ENCODE measurements around the gene CARS1.

GRCh38 chr11:2987881-2988861, 69.1 kb downstream of the CARS1 start:
- TF ChIP-seq CTCF (IDR thresholded peaks at IDR 0.05) (no peak), POLR2A (IDR thresholded peaks at IDR 0.05) (no peak), EP300 (IDR thresholded peaks at IDR 0.05) (no peak)

All from ovary (tissue), 3 donors.